Endothelial cell (in vitro differentiated cells): ENCODE measurements around the gene ANXA11. TPM values are rescaled to one million over a fixed set of nuclear protein-coding genes. Genes with fewer than 3 reads are reported as not detected.

Source experiments
- DNase-seq: peaks from one replicate; pipeline ENCODE4 v3.0.0; 2021; ENCODE audit warnings: low spot score
- H3K27ac Mint-ChIP-seq: one replicate; pipeline ENCODE4 v1.8.0; 2021; ENCODE audit warnings: mixed read lengths, inconsistent platforms; ENCODE audit not compliant: unreplicated experiment
- H3K27me3 Mint-ChIP-seq: one replicate; pipeline ENCODE4 v1.8.0; 2021; ENCODE audit warnings: mild to moderate bottlenecking, moderate library complexity, mixed read lengths, inconsistent platforms; ENCODE audit not compliant: unreplicated experiment
- H3K36me3 Mint-ChIP-seq: one replicate; pipeline ENCODE4 v1.8.0; 2021; ENCODE audit warnings: mild to moderate bottlenecking, low read depth, mixed read lengths, inconsistent platforms; ENCODE audit not compliant: unreplicated experiment
- H3K4me1 Mint-ChIP-seq: one replicate; pipeline ENCODE4 v1.8.0; 2021; ENCODE audit warnings: mild to moderate bottlenecking, mixed read lengths, inconsistent platforms; ENCODE audit not compliant: unreplicated experiment
- H3K4me3 Mint-ChIP-seq: one replicate; pipeline ENCODE4 v1.8.0; 2021; ENCODE audit warnings: mild to moderate bottlenecking, mixed read lengths, inconsistent platforms; ENCODE audit not compliant: unreplicated experiment
- H3K9me3 Mint-ChIP-seq: one replicate; pipeline ENCODE4 v1.8.0; 2021; ENCODE audit warnings: mixed read lengths, inconsistent platforms; ENCODE audit not compliant: unreplicated experiment
- total RNA-seq: library from RNA; stranded (reverse); fragmentation: NEBNext Ultra II Directional; extraction: Animal tissue kit (Norgen Biotek cat#: 25700); gene quantifications from one replicate; pipeline ENCODE4 v1.2.1, GENCODE V29; 2021; ENCODE audit not compliant: unreplicated experiment
- TF ChIP-seq, protein P1 (sequence below): fragments of 200-600 bp; sonication (generic); IDR thresholded peaks from one replicate; pipeline ENCODE4 v1.5.0; 2021; ENCODE audit warnings: antibody characterized with exemption; ENCODE audit not compliant: unreplicated experiment

The ANXA11 gene
- total RNA-seq, 1 donor from 2014 or later: 133 TPM

DNA sequence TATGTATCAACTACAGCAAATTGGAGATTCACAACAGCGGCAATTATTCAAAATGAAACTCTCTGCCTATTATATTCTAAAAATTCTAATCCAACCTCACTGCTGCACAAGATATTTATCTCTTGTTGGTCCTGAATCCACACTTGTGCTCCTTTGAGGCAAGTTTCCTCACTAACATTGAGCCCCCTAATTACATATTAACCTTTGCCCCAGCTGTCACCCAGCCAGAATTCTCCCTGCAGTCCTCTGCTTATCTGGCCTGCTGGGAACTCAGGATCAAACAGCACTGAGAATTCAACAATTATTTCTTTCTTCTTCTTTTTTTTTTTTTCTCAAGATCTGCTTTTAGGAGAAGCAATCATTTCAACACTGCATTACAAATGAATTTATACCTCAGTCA lies 94.4 kb downstream of the ANXA11 start:
- H3K27ac Mint-ChIP-seq: no peak overlapping the region
- H3K36me3 Mint-ChIP-seq: peaks cover 5% of the 10 kb centered on the region
- no peak overlapping the region for H3K4me3 Mint-ChIP-seq

DNA sequence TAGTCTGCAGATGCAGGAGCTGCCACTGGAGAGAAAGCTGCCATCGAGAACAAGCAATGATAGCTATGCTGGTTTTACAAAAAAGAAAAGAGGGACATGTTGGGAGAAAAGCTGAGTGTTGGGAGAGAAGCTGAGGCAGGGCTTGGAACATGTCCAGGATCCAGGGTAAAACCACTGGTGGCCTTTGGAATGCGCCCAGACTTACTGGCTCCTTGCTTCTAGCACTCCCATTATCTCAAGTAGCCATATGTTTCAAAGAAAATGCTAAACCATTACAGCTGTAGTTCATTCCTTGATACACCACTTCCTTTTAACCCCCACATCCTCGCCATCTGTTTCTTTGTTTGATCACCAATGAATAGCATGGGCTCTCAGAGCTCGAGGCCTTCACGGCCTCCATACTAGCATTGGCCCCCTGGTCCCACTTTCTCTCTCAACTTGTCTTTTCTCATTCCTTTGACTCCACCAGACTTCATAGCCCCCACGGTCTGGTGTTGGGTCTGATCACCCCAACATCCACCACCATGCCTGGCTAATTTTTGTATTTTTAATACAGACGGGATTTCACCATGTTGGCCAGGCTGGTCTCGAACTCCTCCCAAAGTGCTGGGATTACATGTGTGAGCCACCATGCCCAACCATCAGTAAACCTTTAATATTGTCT lies 96.6 kb downstream of the ANXA11 start:
- H3K36me3 Mint-ChIP-seq: peaks cover 5% of the 10 kb centered on the region
- peak overlapping the region; percentile 42 for H3K27ac Mint-ChIP-seq
- H3K27me3 Mint-ChIP-seq: peaks cover 3% of the 10 kb centered on the region
- no peak for DNase-seq
- H3K9me3 Mint-ChIP-seq: peaks cover 13% of the 10 kb centered on the region
- H3K4me3 Mint-ChIP-seq: no peak overlapping the region
- TF ChIP-seq, protein P1, sequence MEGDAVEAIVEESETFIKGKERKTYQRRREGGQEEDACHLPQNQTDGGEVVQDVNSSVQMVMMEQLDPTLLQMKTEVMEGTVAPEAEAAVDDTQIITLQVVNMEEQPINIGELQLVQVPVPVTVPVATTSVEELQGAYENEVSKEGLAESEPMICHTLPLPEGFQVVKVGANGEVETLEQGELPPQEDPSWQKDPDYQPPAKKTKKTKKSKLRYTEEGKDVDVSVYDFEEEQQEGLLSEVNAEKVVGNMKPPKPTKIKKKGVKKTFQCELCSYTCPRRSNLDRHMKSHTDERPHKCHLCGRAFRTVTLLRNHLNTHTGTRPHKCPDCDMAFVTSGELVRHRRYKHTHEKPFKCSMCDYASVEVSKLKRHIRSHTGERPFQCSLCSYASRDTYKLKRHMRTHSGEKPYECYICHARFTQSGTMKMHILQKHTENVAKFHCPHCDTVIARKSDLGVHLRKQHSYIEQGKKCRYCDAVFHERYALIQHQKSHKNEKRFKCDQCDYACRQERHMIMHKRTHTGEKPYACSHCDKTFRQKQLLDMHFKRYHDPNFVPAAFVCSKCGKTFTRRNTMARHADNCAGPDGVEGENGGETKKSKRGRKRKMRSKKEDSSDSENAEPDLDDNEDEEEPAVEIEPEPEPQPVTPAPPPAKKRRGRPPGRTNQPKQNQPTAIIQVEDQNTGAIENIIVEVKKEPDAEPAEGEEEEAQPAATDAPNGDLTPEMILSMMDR: no peak
- H3K4me1 Mint-ChIP-seq: no peaks in the 10 kb centered on the region

More for the DNA sequence above, 94.4 kb downstream of the ANXA11 start:
- no peak for DNase-seq
- no peaks in the 10 kb centered on the region for H3K4me1 Mint-ChIP-seq
- TF ChIP-seq, protein P1: no peak
- peaks cover 13% of the 10 kb centered on the region for H3K9me3 Mint-ChIP-seq
- H3K27me3 Mint-ChIP-seq: peaks cover 3% of the 10 kb centered on the region

DNA sequence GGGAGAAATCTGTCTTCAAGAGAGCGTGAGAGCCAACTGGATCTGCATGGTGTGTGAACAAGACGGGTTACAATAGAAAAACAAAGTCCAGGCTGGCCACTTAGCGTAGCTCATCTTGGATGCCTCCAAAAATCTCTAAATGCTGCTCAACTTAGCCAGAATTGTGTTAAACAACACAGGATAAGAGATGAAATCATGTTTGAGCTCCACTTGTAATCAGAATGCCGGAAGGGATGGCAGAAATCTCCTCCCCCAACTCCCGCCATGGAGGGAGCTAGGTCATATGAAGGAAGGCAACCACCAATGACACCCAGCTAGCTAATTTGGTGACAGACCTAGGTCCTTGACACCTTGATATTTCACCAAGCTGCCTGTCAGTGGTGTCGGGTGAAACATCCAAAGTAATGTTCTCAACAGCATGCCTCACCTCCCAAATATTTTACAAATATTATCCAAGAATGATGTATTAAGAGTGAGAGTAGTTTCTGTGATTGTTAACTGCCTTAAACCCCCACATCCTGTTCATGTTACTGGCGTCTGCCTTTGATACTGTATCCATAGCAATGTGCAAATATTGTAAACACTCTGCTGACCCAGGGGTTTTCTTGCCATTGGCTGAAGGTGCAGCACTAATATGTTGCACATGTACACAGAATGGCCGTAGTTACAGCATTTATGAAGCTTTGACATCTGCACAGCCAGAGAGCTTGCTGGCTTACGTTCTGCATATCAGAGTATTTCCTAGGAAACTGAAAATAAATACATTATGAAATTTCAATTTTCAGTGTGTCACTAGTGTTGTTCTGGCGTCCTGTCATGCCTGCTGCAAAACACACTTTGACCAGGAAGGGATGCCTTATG lies 101.0 kb downstream of the ANXA11 start:
- DNase-seq: no peak
- TF ChIP-seq, protein P1: no peak
- Mint-ChIP-seq H3K27ac (no peak overlapping the region), H3K4me1 (no peaks in the 10 kb centered on the region), H3K36me3 (peaks cover 5% of the 10 kb centered on the region), H3K27me3 (peaks cover 3% of the 10 kb centered on the region), H3K9me3 (peaks cover 13% of the 10 kb centered on the region), H3K4me3 (no peak overlapping the region)

Other genes with a start within 250 kb of the ANXA11 start
- 16.6 TPM for gene TMEM254, start 126.9 kb downstream of the ANXA11 start, total RNA-seq
- gene PLAC9, start 72.8 kb downstream of the ANXA11 start, total RNA-seq: not detected
- 0.64 TPM for gene MAT1A, start 84.1 kb upstream of the ANXA11 start, total RNA-seq
- not detected for gene DYDC1, start 151.2 kb upstream of the ANXA11 start, total RNA-seq
- not detected for gene DYDC2, start 151.2 kb upstream of the ANXA11 start, total RNA-seq
- gene PRXL2A, start 203.0 kb upstream of the ANXA11 start, total RNA-seq: 147 TPM
- gene TSPAN14, start 248.8 kb upstream of the ANXA11 start, total RNA-seq: 147 TPM